GM21515 (cell line): Measurements from ENCODE around the gene ZNF471.

Experiments
- ATAC-seq: cut with Tn5 transposase; IDR thresholded peaks from one replicate; pipeline ENCODE4 v1.9.1; 2021; ENCODE audit not compliant: unreplicated experiment

ZNF471 gene

DNA sequence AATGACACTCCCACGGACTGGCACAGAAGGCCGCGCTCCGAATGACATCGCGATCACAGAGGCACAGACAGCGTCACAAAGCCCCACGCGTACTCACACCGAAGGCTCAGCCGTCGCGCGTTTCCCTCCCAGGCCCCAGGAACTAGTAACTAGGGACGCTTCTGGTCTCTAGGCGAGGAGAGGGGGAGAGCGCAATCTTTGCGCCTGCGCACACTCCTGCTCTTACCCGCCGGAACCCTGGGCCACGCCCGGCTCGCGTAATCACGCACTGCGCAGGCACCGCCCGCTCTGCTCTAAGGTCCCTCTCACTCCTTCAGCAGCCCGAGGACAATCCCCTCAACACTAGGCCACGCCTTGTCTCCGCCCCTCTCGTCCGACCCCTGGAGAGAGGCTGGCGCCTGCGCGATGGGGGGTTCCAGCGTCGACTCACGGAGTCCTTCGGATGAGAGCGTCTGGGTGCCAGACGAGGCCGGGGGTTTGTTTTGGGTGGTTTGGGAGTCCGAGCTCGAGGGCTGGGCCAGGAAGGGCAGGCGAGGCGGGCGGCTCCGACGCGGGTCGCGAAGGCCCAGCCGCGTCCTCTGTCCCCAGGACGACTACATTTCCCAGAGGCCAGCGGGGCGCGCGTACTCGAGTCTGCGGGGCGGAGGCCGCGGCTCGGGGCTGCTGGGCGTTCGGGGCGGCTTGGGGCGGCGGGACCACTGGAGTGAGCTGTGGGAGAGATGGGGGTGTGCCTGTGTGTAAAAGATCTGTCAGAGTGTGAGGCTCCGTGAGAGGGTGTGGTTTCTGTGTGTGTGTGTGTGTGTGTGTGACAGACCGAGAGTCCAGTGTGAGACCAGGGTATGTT, at the start of gene ZNF471:
Gene ZNF471 (plus strand): TSS at position 410 of the 844 bp plus-strand sequence. CDS start 3,717 bp downstream, outside the sequence.
- ATAC-seq, result no peak

DNA sequence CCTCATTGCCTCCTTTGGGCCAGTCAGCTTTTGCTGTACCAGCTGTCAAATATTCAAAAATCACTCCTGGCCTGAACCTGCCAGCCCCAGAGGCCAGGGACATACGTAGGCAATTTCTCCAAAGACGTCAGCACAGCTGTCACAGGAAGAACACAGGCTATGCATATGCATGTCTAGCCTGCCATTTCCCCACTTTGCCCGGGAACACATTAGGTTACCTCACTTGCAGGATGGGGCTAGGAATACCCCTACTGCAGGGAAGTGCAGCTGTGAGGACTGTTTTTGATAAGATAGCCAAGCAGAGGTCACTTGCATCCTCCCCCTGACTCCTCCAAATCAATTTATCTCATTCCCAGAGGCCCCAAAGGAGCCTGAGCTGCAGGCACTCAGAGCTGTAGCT, 33.3 kb upstream of the ZNF471 start:
- ATAC-seq, result no peak

DNA sequence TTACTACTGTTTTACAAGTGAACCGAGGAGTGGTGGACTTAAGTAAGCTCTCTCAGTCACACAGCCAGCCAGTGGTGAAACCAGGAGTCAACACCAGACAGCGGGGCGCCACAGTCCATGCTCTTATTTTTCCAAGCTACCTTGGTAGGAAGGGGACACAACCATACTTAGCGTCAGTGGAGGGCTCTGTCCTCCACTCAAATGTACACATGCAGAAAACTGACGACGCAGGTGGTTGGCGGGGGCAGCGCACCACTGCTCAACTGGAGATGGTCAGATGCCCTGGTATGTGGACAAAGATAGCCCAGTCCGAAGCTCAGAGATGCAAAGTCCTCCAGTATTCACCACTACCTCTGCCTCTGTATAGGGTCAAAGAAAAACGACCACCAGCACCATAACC, 31.6 kb upstream of the ZNF471 start:
- no peak for ATAC-seq

DNA sequence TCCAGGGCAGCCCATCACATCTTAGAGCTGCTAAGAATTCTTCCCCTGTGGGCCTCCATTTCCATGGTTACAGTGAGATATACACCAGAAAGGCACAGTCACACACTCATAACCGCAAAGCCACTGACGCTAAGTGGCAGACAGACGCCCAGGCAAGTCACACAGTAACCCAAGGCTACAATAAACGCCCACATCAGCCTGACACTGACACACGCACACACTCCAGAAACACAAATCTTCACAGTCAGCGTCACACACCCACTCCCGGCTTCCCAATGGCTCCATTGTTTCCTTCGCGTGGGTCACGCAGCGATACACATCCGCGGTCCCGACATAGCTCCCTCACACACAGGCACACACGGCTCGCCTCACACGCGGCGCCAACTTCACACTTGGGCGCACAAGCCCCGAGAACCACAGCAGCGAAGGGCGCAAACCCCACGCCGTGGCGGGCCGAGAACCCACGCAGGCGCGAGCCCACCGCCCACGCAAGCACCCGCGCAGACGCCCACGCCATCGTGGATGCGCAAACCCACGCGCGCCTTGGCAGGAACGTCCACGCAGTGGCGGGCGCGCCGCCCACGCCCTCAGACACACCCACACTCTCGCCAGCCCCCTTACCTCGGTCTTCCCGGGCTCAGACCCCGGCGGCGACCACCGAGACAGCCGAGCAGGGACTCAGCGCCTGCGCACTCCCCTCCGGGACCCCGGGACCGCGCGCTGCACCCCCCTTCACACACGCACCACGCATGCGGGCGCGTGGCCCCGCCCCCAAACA, 30.8 kb upstream of the ZNF471 start, which contains the start of gene ZNF667:
Gene ZNF667 (minus strand): TSS at position 695 of the 778 bp plus-strand sequence. CDS start 14,975 bp downstream, outside the sequence.
- ATAC-seq, result no peak

DNA sequence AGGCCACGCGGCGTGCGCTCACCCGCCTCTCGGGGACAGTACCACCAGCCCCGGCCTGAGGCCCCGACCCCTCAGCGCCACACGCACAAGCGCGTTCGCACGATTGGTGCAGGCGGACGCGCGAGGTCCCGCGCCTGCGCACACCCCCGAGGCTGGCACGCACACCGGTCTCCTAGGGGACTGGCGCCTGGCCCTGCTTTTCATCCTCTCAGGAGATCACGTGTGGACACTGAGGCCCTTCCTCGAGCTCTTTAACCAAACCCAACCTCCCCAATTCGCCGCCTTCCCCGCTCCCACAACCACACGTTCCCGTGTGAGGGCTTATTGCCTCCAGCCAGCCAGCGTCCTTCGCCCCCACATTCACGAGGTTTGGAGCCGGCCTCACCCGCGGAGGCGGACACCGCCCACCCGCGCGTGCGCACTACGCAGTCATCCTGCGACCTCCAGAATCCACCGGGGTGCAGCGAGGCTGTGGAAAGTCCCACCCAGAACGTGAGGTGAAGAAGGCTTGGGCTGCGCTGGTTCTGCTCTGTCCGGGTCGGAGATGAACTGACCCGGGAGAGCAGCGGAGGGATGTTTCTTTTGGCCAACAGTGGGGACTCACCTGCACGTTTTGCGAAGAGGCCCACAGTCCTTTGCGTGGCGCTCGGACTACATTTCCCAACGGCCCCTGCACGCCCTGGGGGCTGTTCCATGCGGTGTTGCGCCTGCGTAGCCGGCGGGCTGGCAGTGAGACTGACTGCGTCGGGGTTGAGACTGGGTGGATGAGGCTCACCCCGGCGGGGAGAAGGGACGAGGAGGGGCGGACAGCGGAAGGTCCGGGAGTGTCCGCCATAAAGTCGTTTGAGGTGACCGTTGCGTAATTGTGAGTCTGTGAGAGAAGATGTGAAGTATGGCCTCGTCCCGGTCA, 30.0 kb upstream of the ZNF471 start:
- no peak for ATAC-seq

DNA sequence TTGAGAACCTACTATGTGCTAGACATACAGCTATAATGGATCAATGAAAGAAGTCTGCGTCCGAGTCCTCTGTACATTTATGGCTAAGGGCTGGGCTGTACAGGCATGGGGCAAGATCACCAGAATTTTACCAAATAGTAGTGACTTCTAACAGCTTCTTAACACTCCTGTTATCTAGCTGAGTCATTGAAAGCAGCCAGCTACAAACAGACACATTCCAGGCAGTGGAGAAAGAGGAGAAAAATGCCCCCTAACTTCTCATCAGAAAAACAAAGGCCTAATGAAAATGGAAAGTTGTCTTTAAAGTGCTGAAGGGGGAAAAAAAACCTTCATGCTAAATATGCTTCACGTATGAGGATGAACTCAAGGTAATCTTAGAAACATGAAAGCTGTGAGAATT, 16.3 kb upstream of the ZNF471 start:
- no peak for ATAC-seq

DNA sequence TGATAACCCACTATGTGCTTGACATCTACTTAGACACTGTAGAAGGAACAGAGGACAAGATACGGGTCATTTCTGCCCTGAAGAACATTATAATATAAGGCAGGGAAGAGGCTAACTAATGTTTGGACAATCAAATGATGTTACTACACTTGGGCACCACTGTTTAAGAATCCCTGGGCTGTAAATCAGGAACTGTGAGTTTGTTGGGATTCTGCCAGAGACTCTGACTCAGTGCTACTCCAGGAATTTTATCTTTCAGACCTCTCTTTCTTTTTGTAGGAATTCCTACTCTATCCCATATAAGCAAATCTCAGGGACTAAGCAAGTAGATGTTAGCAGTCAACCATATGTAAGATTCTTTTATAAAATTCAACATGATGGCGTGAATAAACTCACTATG, 3.1 kb upstream of the ZNF471 start:
- no peak for ATAC-seq

DNA sequence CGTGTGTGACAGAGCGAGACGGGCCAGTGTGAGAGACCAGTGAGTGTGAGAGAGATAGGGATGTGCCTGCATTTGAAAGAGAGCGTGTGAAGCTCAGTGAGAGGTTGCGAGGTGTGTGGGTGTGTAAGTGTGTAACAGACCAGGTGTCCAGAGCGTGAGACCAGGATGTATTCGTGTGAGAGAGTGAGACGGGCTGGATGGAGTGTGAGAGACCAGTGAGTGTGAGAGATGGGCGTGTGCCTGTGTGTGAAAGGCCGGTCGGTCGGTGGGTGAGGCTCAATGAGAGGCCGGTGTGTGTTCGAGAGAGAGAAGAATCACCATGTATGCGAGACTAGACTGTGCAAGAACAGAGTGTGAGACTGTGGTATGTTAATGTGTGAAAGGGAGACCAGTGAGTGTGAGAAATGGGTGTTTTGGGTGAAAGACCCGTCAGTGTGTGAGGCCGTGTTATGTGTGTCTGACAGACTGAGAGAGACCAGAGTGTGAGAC, 679 bp downstream of the ZNF471 start:
- ATAC-seq, result no peak

DNA sequence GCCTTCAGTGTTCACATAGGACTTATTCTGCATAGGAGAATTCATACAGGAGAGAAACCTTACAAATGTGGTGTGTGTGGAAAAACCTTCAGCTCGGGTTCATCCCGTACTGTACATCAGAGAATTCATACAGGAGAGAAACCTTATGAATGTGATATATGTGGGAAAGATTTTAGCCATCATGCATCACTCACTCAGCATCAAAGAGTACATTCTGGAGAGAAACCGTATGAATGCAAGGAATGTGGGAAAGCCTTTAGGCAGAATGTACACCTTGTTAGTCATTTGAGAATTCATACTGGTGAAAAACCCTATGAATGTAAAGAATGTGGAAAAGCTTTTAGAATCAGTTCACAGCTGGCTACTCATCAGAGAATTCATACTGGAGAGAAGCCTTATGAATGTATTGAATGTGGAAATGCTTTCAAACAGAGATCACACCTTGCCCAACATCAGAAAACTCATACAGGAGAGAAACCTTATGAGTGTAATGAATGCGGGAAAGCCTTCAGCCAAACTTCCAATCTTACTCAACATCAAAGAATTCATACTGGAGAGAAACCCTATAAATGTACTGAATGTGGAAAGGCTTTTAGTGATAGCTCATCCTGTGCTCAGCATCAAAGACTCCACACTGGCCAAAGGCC, 17.7 kb downstream of the ZNF471 start:
- ATAC-seq, result no peak

DNA sequence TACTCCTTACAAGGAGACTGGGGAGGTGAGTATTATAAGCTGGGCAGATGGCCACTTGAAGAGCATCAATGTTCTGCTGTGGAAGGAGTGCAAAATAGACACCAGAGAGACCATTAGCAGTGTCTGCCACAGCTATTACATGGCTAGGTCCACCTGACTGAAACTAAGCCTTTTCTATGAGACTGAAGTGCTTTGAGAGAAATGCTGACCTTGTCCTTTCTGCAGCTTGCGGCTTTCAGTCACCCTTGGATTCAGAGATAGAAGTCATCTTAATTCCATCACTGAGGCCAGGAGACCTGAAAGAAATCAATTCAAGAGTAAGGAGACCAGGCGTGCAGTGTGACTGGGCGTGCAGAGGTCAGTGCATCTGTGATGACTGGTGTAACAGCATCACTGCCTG, 29.8 kb downstream of the ZNF471 start:
- ATAC-seq, result no peak

DNA sequence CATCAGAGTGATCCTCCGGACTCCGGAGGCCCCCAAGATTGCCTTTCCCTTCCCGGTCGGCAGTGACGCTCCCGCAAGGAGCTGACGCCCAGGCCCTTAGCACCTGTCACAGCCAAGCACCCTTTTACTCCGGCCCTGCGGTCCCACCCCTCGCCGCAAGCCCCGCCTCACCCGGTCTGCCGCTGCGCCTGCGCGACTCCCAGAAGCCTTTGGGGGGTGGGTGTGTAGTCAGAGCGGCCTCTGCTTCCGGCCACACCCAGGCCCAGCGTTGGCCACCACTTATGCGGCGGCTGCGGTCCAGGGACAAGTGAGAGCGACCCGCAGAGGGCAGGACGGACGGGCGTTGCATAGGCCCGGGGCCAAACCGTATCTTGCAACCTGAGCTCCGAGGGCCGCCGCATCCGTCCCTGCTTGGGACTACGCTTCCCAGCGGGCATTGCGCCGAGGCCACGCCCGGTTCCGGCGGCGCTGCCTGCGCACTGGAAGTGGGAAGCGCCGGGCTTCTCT, 30.7 kb downstream of the ZNF471 start:
- ATAC-seq, result peak; percentile 79

DNA sequence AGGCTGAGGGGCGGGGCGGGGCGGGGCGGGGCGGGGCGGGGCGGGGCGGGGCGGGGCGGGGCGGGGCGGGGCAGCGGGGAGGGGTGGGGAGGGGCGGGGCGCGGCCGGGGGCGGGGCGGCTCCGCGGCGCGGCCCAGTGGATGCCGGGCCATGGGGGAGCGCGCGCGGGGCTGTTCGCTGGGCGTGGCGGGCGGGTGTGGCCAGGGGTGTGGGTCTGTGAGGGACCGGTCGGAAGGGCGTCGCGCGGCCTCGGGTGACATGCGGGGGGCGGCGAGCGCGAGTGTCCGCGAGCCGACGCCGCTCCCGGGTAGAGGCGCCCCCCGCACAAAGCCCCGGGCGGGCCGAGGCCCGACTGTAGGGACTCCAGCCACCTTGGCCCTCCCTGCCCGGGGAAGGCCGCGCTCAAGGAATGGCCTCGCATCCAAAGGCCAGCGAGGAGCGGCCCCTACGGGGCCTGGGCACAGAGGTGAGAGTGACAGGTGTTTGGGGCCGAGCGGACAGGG, 31.2 kb downstream of the ZNF471 start, which contains the start of gene ZFP28:
Gene ZFP28 (plus strand): TSS at position 188 of the 503 bp plus-strand sequence. CDS start 71 bp downstream, at position 259.
- peak; percentile 50 for ATAC-seq

DNA sequence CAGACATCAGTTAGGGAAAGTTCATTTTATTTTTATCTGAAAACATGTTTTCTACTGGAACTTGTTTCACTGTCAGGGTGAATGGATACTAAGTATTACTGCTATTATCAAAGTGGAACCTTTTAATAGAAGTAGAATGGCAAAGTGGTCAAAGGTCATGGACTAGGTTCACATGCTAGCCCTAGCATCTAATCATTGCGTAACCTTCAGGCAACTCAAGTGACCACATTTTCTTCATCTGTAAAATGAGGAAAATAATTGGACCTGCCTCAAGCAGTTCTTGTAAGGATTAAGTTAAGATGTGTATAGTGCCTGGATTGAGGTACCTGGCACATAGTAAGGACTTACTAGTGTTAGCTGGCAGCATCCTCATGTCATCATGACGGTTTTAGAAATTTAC, 36.1 kb downstream of the ZNF471 start:
- ATAC-seq, result no peak

DNA sequence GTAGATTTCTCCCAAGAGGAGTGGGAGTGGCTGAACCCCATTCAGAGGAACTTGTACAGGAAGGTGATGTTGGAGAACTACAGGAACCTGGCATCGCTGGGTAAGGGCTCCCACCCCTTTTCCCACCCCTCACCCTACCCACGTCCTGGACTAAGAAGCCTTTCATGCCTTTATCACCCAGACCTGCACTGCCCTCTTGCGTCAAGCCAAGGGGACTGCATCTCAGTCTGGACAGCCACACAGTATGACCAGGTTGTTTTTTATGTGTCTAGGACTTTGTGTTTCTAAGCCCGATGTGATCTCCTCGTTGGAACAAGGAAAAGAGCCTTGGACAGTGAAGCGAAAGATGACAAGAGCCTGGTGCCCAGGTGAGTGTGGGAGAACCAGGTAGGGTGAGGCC, 39.9 kb downstream of the ZNF471 start:
- ATAC-seq, result no peak

DNA sequence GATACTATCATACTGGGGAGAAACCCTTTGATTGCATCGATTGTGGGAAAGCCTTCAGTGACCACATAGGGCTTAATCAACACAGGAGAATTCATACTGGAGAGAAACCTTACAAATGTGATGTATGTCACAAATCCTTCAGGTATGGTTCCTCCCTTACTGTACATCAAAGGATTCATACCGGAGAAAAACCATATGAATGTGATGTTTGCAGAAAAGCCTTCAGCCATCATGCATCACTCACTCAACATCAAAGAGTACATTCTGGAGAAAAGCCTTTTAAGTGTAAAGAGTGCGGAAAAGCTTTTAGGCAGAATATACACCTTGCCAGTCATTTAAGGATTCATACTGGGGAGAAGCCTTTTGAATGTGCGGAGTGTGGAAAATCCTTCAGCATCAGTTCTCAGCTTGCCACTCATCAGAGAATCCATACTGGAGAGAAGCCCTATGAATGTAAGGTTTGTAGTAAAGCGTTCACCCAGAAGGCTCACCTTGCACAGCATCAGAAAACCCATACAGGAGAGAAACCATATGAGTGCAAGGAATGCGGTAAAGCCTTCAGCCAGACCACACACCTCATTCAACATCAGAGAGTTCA, 46.7 kb downstream of the ZNF471 start:
- no peak for ATAC-seq

DNA sequence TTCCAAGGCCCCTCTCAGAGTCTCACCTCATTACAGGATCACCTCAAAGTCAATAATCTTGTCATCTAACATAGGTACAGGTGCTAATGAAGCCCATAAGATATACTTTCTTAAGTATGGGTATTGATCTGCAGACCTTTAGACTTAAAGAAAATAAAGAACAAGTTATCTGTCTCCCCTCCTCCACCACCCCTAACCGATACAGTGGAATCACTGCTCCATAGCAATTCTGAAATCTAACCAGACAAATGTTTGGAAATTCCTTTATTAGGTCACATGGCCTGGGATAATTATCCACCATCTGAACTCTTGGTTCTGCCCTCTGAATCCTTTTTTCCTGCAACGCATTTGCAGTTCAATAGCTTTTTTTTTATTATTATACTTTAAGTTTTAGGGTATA, 55.1 kb downstream of the ZNF471 start:
- ATAC-seq, result no peak

DNA sequence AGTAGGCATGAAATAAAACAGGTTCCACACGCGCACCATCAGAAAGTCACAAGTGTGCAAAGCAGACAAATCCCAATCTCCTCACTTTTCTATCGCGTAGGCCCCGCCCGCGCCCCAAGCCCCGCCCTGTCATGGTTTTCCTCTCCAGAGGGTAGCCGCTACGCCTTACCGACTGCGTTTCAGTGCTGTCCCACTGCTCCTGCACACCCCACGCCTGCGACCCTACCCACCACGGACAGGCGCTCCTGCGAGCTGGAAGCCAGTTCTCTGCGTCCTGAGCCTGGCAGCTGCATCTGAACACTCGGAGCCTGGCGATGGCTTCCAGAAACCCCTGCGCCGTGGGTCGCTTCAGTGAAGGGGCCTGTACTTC, 59.2 kb downstream of the ZNF471 start:
- ATAC-seq, result peak; percentile 10

DNA sequence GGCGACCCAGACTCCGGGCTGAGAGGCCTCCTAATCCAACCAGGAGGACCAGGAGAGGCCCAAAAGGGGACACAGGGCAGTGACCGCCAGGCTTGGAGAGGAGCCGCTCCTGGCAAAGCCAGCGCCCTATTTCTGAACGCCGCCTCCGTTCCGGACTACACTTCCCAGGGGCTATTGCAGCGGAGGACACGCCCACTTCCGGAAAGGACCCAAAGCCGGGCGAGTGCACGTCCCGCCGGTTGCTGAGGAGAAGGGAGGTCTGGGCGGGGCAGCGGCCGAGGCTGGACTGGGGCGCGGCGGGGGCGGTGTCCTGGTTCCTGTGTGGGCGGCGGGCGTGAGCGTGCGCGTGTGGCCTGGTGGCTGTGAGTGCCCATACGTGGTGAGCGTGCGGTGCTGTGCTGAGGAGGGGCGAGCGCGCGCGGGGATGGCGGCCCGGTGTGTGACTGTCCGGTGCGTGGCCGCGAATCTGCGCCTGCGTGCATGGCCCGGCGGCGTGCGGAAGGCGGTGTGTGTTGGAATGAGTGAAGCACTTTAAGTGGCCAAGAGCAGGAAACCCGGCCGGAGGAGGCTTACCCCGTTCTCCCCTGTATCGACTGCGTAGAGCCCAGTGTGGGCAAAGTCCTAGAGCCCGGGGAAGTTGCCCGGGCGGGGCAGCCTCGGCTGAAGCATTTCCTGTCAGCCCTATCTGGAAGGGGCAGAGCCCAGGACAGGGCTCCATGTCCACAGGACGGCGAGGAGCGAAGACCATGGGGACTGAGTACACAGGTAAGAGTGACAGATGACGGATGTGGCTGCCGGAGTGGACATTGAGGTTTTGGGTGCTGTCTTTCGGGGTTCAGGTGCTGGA, 59.8 kb downstream of the ZNF471 start, which contains the start of gene ZNF470:
Gene ZNF470 (plus strand): TSS at position 195 of the 847 bp plus-strand sequence. CDS start 2,844 bp downstream, outside the sequence.
- ATAC-seq, result peak; percentile 97
